GM19328 (cell line): ENCODE data around the gene ITPK1.

Experiments
- ATAC-seq: cut with Tn5 transposase; IDR thresholded peaks from one replicate; pipeline ENCODE4 v1.9.1; 2021; ENCODE audit warnings: mild to moderate bottlenecking, moderate library complexity; ENCODE audit not compliant: unreplicated experiment

The ITPK1 gene

GRCh38 chr14:93030761-93031160 is 85.0 kb downstream of the ITPK1 start:
- ATAC-seq, result no peak

- no peak for ATAC-seq
Observed at GRCh38 chr14:93029911-93030508, 85.7 kb downstream of the ITPK1 start.

- ATAC-seq, result no peak
Observed at GRCh38 chr14:93029417-93029816, 86.3 kb downstream of the ITPK1 start.

GRCh38 chr14:93028724-93029076 is 87.0 kb downstream of the ITPK1 start:
- no peak for ATAC-seq

- ATAC-seq, result no peak
Observed at GRCh38 chr14:93027810-93028723, 87.7 kb downstream of the ITPK1 start.

GRCh38 chr14:93026339-93026738 is 89.4 kb downstream of the ITPK1 start:
- no peak for ATAC-seq

GRCh38 chr14:93025055-93025454 is 90.7 kb downstream of the ITPK1 start:
- no peak for ATAC-seq

- ATAC-seq, result no peak
Observed at GRCh38 chr14:93024493-93024892, 91.2 kb downstream of the ITPK1 start.

GRCh38 chr14:93023802-93024434 is 91.8 kb downstream of the ITPK1 start:
- ATAC-seq, result no peak

- ATAC-seq, result no peak
Observed at GRCh38 chr14:93023039-93023438, 92.7 kb downstream of the ITPK1 start.

GRCh38 chr14:93019970-93020369 is 95.8 kb downstream of the ITPK1 start:
- no peak for ATAC-seq

- no peak for ATAC-seq
Observed at GRCh38 chr14:93019367-93019843, 96.3 kb downstream of the ITPK1 start.

- ATAC-seq, result no peak
Observed at GRCh38 chr14:93018366-93018765, 97.4 kb downstream of the ITPK1 start.

- ATAC-seq, result no peak
Observed at GRCh38 chr14:93017898-93018297, 97.8 kb downstream of the ITPK1 start.

GRCh38 chr14:93017301-93017797 is 98.4 kb downstream of the ITPK1 start:
- ATAC-seq, result no peak

- no peak for ATAC-seq
Observed at GRCh38 chr14:93016275-93016845, 99.4 kb downstream of the ITPK1 start.

- ATAC-seq, result no peak
Observed at GRCh38 chr14:93015505-93015904, 100.2 kb downstream of the ITPK1 start.

- no peak for ATAC-seq
Observed at GRCh38 chr14:93015064-93015463, 100.7 kb downstream of the ITPK1 start.

GRCh38 chr14:93014058-93015023 is 101.4 kb downstream of the ITPK1 start:
- no peak for ATAC-seq
